Measurements from ENCODE around the gene TMTC2. TPM values are rescaled to one million over a fixed set of nuclear protein-coding genes. Genes with fewer than 3 reads are reported as not detected.
"Not testable (repeated sequence)": the region's sequence is repeated elsewhere in the genome, so short reads cannot be mapped to it uniquely, and the experiment has no call there.

Gene TMTC2
- total RNA-seq, 1 donor from 2014 or later, result 2.0 TPM

DNA sequence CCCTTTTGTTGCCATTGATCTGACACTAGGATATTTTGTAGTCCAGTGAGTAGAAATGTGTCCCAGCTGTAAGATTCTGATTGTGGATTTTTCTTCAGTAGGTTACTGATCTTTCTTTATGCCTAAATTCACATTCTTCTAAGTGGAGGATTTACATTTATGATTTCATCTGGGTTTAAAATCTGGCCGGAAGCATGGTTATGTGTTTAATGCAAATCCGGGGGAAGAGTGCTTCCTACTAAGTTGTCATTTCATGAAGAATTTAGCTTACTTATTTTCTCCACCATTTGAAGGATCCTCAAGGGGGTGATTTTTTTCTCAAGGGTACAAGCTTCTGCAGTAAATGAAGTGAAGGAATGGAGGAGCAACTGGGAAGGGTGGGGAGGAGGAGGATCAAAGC is 96.7 kb downstream of the TMTC2 start:
- intact Hi-C loops (cut with micrococcal nuclease), result no loop called here

DNA sequence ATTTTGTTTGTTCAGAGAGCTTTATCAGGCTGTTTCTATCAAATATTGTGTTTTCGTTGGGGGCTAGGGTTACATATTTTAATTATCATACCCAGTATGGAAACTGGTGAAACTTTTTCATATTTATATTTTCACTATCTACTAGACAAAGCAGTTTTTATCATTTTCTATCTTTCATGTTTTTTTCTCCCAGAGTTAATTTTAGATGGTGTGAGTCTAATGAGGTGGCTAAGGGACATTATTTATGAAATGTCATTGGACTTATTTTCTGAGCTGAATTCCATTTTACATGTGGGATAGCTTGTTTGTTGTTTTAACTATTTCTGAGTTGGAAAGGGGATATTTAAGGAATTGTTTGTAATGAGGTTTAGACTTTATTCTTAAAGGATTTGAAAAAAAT is 100.3 kb downstream of the TMTC2 start:
- intact Hi-C loops (cut with micrococcal nuclease), result no loop called here

DNA sequence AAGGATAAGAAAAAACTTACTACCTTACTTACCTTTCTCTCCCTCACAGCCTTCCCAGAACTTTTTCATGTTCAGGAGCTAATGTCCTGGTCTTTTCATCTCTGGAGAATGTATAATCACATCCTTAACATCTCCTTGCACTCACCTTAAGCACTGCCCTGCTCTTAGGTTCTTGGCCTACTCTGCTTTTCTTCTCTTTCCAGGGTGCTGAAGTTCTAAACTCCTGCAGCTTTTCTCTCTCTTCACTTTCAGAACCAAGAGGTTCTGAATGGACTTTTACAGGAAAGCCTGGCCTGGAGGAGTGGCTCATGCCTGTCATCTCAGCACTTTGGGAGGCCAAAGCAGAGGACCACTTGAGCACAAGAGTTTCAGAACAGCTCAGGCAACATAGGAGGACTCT is 101.9 kb downstream of the TMTC2 start:
- intact Hi-C loops (cut with micrococcal nuclease), result no loop called here

DNA sequence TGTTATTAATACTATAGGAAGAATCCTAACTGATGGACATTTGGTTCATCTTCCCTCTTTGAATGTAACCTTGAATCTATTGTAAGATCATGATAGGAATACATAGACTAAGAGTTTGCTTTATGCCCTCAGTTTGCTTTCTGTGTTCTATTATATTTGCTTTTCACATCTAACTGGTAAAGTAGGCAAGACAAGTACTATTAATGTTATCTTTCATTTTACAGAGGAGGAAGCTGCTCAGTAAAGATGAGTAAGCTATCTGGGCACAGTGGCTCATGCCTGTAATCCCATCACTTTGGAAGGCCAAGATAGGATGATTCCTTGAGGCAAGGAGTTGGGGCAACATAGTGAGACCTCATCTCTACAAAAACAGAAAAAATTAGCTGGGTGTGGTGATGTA is 103.0 kb downstream of the TMTC2 start:
- intact Hi-C loops (cut with micrococcal nuclease), result no loop called here

DNA sequence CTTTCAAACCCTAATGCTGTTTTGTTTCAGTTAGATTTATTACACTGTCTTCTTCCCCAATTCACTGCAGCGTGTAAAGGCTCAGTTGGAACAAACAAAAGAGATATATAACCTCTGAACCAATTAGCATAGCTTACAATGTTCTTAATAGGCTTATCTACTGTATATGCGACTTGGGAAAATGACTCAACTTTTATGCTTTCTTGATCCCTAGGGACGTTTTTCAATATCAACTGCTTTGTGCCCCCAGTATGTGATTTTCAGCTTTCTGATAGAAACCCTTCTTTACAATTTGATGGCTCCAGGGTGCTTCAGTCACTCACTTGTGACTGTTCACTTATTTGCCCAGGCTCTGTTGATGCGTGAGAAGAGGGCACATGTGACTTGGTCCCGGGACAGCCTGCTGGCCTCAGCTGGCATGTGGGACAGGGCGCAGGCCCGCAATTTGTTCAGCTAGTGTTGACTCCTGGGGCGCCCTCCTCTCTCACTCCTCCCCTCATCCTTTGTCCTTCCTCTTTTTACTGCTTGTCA is 107.1 kb downstream of the TMTC2 start:
- intact Hi-C loops (cut with micrococcal nuclease), result no loop called here

DNA sequence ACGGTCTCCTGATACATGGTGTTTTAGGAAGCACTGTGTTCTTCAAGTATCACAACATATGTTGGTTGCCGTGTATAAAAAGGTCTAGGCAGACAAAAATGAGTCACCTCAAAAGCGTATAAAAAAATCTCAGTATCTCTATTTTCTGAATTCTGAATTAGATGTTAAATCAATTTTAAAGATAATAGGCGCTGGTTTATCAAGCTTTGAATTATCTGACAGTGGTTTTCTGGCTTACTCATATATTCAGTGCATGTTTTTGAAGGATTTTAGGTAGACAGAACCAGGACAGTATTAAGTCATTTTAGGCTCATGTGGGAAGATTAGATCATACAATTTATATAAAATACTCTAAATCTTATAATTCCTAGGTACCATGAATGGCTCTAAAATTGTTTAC is 110.8 kb downstream of the TMTC2 start:
- intact Hi-C loops (cut with micrococcal nuclease), result no loop called here

DNA sequence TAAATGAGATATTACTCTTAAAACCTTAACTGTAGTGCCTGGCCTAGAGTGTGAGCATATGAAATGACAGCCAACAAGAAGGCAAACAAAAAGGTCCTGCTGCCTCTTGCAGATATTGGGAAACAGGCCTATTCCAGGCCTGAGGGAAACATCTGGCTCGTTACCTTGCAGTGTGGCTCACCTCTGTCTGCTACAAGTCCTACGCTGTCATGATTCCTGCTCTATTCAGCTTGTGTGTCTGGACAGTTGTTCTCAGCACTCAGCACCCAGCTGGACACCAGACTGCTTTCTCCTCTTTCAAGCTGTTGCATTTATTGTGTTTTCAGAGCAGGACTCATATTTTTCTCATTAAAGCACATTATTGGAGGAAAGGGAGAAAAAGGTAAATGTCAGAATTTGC is 113.5 kb downstream of the TMTC2 start:
- intact Hi-C loops (cut with micrococcal nuclease), result no loop called here

DNA sequence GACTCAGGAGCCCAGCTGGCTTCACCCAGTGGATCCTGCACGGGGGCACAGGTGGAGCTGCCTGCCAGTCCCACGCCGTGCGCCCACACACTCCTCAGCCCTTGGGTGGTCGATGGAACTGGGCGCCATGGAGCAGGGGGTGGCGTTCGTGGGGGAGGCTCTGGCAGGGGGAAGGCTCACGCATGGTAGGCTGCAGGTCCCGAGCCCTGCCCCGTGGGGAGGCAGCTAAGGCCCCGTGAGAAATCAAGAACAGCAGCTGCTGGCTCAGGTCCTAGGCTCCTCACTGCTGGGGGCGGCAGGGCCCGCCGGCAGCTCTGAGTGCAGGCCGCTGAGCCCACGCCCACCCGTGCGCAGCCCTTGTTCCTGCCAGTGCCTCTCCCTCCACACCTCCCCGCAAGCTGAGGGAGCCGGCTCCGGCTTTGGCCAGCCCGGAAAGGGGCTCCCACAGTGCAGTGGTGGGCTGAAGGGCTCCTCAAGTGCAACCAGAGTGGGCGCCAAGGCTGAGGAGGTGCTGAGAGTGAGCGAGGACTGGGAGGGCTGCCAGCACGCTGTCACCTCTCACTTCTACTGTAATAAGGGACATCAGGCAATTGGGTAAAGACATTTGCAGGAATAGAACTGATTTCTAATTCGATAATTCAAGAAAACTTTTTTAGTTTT is 115.4 kb downstream of the TMTC2 start:
- intact Hi-C loops (cut with micrococcal nuclease), result no loop called here

DNA sequence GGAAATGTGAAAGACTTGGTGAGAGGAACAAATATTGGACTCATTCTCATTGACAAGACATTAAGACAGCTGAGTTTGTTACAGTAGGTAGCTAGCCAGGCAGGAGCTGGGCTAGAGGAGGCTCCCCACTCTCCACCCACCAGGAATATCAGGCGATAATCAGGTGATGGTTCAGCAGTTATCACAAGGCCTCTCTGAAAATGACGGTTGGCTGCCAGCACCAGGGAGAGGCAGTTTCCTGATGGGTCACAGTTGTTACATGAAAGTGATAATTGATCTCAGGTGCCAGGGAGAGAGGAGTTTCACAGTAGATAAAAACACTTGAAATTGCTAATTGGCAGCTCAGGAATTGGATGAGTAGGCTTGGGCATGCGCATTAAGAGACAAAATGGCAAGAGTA is 116.5 kb downstream of the TMTC2 start:
- intact Hi-C loops (cut with micrococcal nuclease), result no loop called here

DNA sequence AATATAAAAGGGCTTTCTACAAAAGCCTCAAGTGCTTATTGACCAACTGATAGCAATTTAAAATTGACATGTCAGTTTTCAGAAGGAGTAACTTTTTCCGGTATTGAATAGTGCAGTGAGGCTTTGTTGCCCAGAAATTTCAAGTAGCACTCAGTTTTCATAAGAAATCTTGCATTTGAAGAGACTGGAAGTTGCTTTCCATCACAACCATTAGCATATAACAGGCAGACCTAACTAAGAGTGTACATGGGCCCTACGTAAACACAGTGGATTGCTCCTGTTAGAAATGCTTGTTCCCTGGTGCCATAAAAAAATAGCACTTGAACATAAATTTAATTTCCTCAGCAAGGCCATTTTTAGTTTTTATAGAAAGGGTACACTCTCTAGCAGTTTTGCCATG is 117.9 kb downstream of the TMTC2 start:
- intact Hi-C loops (cut with micrococcal nuclease), result no loop called here

DNA sequence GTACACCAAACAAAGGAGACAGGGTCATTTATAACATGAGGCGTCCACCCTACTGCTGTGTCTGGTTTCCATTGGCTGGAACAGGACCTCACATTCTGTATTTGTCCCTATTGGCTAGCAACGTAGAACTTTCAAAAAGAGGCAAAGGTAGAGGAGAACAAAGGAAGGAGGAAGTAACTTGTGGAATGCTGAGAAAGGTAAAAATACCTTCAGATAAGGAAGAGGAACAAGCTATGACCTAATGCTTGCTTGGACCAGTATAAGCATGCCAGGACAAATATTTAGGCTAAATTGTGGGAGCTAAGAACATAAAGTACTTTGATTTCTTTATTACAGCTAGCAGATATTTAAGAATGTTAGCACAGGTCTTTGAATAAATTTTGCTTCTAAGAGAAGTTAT is 118.3 kb downstream of the TMTC2 start:
- intact Hi-C loops (cut with micrococcal nuclease), result not testable (repeated sequence)

DNA sequence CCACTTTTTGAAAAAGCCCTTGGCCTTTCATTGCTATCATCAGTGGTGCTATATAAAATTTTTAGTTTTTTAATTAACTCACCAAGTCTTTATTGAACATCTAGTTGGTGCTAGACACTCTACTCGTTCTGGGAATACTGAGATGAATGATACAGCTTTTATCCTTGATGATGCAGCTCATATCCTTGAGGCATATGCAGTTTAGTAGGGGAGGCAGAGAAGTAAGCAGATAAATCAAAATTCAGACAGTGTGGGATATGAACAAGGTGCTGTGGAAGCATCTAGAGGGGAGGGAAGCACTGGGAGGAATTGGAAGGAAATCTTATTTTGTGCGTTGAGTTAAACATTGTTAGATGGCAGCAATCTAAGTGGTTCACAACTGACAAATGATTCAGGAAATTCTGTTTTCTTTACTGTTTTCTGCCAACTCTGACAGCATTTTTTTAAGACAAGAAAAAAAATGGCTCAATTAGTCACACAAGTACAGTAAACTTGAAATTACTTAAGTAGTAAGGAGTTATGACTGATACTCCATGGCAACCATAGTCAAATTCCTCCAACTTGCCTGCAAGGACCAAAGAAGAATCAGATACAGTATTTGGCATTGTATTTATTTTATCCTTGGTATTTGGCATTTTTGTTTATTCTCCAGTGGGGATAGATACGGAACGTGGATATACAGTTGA is 119.2 kb downstream of the TMTC2 start:
- intact Hi-C loops (cut with micrococcal nuclease), result no loop called here

DNA sequence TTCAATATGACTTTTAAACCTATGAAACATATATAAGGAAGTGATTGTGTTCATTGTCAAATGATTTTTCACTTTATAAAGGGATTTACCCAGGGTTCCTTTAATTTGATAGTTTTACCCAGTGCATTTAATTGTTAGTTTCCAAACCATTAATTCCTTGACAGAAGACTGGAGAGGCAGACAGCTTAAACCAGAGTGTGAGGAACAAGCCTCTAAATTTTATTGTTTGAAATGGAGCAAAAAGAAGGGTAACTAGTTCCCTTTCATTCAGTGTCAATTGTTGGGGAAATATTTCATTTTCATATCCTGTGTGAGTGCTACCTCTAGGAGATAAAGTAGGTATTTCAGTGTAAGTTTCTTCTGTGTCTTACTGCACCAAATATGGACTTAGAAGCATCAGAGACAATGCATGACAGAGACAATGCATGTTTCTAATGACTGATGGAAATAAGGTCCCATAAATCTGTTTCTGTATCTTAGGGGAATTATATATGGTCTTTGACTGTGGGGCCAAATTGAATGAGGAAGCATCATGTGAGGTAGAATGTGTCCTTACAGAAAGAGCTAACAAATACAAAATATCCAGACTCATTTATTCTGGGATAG is 120.5 kb downstream of the TMTC2 start:
- intact Hi-C loops (cut with micrococcal nuclease), result no loop called here

DNA sequence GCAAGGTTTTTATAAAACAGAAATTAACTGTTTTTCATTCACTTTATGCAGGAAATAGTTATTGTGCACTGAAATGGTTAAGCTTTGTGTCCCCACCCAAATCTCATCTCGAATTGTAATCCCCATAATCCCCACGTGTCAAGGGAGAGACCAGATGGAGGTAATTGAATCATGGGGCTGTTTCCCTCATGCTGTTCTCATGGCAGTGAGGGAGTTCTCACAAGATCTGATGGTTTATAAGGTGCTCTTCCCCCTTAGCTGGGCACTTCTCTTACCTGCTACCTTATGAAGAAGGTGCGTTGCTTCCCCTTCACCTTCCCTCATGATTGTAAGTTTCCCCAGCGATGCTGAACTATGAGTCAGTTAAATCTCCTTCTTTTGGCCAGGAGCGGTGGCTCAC is 123.9 kb downstream of the TMTC2 start:
- intact Hi-C loops (cut with micrococcal nuclease), result no loop called here

DNA sequence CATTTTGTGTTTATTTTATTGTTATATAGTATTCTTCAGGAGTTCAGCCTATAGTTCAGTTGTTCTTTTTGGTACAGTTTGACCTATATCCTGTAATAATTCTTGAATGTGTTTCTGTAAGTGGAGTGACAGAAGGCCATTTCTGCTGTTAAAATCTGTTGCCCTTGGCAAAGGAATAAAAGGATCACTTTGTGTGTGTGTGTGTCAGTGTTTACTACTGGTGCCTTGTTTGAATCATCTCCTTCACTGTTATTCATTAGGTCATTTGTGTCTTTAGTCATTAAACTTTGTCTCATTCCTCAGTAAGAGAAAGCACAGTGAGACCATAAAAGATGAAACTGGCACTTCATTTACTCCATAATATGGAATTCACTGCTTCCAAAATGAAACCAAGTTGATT is 130.7 kb downstream of the TMTC2 start:
- intact Hi-C loops (cut with micrococcal nuclease), result no loop called here

DNA sequence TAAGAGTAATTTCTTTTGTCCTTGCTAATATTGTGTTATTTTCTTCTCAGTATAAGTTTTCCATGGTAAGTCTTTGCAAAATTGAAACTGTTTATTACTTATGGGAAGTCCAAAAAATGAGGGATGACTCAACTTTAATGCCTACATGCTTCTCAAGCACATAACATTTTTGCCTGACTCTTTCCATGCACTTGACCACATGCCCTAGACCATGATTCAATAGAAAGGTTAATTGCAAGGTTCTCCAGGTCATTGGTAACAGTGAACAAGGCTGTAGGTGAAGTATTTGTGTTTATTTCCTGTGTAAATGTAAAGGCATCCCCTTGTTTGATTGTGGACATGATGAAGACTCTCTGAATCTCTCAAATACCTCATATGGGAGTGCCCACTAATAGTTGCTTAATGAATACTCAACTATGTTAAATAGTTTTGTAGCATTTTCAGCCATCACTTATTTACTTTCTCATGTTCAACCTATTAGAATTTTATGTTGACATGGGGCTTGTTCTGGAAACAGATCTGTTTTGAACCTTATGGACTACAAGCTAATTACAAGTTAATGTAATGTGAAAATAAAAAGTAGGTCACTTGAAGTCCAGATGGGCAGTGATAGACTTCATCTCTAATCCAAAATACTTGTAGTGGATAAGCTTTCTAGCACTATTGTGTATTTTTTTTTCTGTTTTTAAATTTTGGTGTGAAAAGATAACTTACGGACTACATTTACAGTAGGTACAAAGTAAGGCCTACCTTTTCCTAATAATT is 131.7 kb downstream of the TMTC2 start:
- intact Hi-C loops (cut with micrococcal nuclease), result no loop called here

DNA sequence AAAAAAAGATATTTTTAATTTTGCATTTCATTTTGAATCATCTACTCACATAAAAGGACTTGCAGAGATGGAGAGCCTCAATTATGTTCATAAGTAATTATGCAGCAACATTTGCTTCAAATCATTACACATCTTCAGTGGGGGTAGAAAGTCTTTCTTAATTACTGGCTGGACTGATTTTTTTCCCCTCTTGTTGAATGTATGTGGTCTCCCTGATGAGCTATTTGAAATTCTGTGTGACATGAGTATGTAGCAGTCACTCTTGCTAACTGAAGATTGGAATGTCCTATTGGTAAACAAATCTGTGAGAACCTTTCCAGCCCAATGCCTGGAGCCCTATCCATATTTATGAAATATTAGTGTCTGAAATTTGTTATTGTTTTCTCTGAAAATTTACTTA is 139.8 kb downstream of the TMTC2 start:
- intact Hi-C loops (cut with micrococcal nuclease), result no loop called here

DNA sequence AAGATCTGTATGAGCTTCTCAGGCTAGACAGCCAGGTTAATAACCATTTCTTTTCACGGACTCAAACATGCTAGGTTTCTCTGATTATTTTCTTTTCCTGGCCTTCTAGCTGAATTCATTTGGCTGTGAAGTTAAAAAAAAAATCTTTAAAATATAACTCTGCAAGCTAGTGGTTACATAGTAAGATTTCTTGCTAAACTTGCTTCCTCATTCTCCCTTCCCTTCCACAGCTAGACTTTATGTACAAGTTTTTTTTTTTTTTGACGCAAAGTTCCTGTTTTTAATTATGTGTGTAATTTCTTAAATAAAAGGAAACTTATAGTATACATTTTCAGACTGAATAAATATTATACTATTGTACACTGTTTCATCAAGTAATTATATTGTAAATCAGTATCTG is 145.4 kb downstream of the TMTC2 start:
- intact Hi-C loops (cut with micrococcal nuclease), result no loop called here

DNA sequence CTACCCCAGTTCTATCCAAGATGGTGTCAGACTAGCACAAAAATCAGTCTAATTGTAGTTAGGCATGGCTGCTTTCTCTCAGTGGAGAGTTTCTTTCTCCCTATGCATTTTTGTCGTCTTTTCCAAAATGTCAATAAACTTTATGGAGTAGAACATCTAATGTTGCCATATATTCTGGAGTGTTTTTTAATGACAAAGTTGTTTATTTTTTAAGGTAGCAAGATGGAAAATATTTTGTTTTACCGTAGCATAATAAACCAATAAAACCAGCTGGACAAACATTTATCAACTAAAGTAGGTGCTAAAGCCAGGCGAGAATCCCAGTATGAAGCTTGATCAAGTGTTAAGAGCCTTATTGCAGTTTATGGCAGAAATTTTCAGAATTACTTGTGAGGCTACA is 146.3 kb downstream of the TMTC2 start:
- intact Hi-C loops (cut with micrococcal nuclease), result no loop called here

DNA sequence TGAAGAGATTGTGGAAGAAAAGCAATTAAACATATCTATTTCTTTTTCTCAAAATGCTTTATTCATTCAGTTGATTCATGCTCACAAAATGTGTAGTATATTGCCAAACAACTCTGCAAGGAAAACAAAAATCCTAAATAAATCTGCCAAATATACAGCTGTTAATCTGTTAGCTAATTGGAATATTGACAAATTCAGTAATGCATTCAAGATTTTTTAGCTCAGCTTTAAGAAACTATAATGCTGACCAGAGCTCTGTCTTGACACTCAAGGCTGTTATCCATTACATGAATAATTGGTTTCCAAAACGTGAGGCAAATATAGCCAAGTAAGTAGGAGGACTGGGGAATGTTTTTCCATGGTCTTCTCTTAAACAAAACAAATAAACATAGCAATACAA is 146.8 kb downstream of the TMTC2 start:
- intact Hi-C loops (cut with micrococcal nuclease), result no loop called here

DNA sequence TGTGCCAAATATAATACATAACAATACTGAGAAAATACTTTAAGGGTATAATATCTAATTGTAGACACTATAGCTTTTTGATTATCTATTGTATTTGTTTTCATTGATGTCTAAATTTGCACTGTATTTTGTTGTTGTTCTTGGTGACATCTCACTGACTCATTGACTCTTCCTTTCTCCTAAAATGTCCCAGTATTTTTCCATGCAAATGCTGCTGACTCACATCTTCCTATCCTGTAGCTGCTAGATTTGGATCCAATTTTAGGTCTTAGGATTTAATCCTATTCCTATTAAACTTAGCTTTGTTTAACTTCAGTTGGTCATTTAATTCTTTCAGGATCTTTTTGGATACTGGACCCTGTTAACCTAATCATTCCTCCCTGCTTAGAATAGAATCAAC is 148.5 kb downstream of the TMTC2 start:
- intact Hi-C loops (cut with micrococcal nuclease), result no loop called here

DNA sequence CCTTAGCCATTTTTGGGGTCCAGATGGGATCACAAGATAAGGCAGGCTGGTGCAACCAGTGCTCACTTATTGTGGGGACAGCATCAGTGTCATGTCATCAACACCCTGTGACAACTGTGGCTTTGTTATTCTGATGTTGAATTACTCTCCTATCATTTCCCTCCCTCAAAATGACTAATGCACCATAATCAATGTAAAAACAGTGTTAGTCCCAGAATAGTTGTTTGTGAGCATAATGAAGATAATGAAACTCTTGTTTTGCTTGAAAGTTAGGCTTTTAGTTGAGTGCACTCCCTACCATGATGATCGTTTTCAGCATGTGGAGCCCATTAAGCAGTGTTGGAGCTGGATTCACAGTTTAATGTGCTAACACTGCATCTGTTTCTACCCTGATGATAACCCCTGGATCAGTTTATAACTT is 151.4 kb downstream of the TMTC2 start:
- intact Hi-C loops (cut with micrococcal nuclease), result no loop called here
